Muscle of leg (tissue), 11 donors: ENCODE results near the gene ZNF608. TPM values are rescaled to one million over a fixed set of nuclear protein-coding genes. Genes with fewer than 3 reads are reported as not detected.

Experiments
- DNase-seq: peaks from one replicate; pipeline ENCODE4 v3.0.0; 2013
- H3K27ac ChIP-seq: one replicate; pipeline ENCODE4 v1.5.1; 2013; ENCODE audit warnings: mild to moderate bottlenecking, low read length, control low read depth
- H3K27me3 ChIP-seq: one replicate; pipeline ENCODE4 v1.6.1; 2013; ENCODE audit warnings: low read length; ENCODE audit not compliant: control insufficient read depth, insufficient read depth
- H3K36me3 ChIP-seq: one replicate; pipeline ENCODE4 v1.6.1; 2013; ENCODE audit warnings: low read length; ENCODE audit not compliant: control insufficient read depth, insufficient read depth
- H3K4me1 ChIP-seq: one replicate; pipeline ENCODE4 v1.6.1; 2013; ENCODE audit warnings: low read length; ENCODE audit not compliant: control insufficient read depth, insufficient read depth
- H3K4me3 ChIP-seq: one replicate; pipeline ENCODE4 v1.5.1; 2013; ENCODE audit warnings: low read length, control low read depth
- H3K9me3 ChIP-seq: replicated peaks from 2 replicates; pipeline ENCODE4 v1.6.1; 2013; ENCODE audit warnings: low read depth, low read length; ENCODE audit not compliant: control insufficient read depth
- WGBS: methylation state at CpG from one replicate; pipeline ENCODE4 v1.1.5; 2013; ENCODE audit warnings: missing lambda C conversion rate; ENCODE audit not compliant: insufficient coverage; 5-methylcytosine and 5-hydroxymethylcytosine counted together
- polyA plus RNA-seq, 8 donors: library from polyadenylated mRNA; unstranded; fragments of 120-200 nt; gene quantifications; one replicate each; pipeline versions ENCODE4 v1.2.1 to v1.2.3, GENCODE V29; 2013; ENCODE audit warnings: inconsistent platforms in 1 of 8, low replicate concordance in 1 of 8; ENCODE audit not compliant: insufficient read length in 8 of 8, insufficient read depth in 1 of 8
- total RNA-seq: library from RNA; stranded (reverse); fragments of 120-200 nt; gene quantifications from one replicate; pipeline ENCODE4 v1.2.4, GENCODE V29; 2013

The ZNF608 gene
- total and polyA plus RNA-seq, 9 donors, result 16.3 to 27.5 (median 20.5) TPM

GRCh38 chr5:124782262-124782661 lies 35.8 kb upstream of the ZNF608 start:
- no peak overlapping the region for H3K27ac ChIP-seq
- WGBS, result 100% methylated on average over 1 of the region's 1 CpG
- no peak overlapping the region for H3K4me3 ChIP-seq
- no peaks in the 10 kb centered on the region for H3K9me3 ChIP-seq
- H3K27me3 ChIP-seq, result no peaks in the 10 kb centered on the region
- H3K4me1 ChIP-seq, result no peaks in the 10 kb centered on the region
- no peak for DNase-seq
- H3K36me3 ChIP-seq, result no peaks in the 10 kb centered on the region

DNA sequence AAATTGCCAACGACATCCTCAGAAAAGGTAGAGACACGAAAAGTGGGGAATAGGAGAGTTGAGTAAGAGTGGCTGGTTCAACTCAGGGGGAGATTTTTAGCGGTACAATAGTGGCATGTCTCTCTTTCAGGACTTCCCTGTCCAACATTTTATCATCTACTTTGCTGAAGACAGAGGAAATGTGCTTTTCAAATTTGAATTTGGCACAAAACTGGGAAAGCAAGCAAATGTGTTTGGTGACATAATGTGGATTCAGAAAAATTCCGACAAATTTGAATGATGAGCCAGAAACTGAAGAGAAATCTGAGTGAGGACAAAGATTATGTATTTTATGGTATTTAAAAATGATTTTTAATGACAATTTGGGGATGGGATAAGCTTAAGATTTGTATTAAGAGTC lies 33.6 kb upstream of the ZNF608 start:
- Histone ChIP-seq H3K4me1 (no peaks in the 10 kb centered on the region), H3K27ac (no peak overlapping the region), H3K4me3 (no peak overlapping the region), H3K36me3 (no peaks in the 10 kb centered on the region), H3K27me3 (no peaks in the 10 kb centered on the region), H3K9me3 (no peaks in the 10 kb centered on the region)
- WGBS, result 63% methylated on average over 1 of the region's 4 CpGs
- no peak for DNase-seq

DNA sequence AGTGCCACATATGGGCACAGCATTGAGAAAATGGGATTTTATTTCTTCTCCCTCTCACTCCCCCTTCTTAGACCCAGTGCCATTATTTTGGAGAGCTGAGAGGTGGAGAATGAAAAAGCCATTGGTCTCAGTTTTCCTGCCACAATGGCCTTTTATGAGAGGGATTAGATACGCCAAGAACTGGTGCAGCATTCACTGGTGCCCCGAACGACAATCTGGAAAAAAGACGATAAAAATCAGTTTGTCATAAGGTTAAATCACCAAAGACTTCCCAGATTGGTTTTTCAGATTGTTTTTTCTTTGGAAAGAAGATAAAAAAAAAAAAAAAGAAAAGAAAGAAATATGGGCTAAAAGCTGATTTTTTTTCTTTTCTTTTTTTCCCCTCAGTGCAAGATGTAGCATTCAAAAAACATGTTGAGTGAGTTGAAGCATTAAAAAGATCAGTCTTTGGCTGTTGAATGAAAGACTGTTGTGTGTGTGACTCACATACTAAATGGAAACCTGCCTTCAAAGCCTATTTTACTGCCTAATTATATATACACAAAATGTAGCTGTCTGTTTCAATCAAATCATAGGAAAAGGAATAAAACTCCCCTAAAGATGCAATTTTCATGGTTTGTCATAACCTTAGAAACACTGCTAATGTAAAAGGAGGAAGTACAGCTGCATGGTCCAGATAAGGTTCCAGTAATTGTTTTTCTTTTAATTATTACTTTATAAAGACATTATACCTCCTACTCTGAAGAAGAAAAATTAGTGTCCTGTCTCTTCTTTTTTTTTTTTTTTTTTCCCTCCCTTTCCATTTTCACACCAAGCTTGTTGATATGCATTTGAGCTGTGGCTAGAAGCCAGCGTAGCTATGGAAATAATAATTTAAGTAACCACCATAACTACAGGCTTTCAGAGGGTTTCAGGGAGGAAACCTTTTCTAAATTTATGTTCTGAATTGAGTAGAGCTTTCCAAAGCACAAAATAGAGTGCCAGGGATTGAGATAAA lies 27.2 kb upstream of the ZNF608 start:
- peak; percentile 90 for DNase-seq
- no peaks in the 10 kb centered on the region for H3K4me1 ChIP-seq
- H3K27me3 ChIP-seq, result no peaks in the 10 kb centered on the region
- WGBS, result 57% methylated on average over 1 of the region's 5 CpGs
- H3K36me3 ChIP-seq, result no peaks in the 10 kb centered on the region
- peak overlapping the region; percentile 49 for H3K27ac ChIP-seq
- no peaks in the 10 kb centered on the region for H3K9me3 ChIP-seq
- H3K4me3 ChIP-seq, result no peak overlapping the region

- Histone ChIP-seq H3K4me1 (no peaks in the 10 kb centered on the region), H3K27me3 (no peaks in the 10 kb centered on the region), H3K36me3 (no peaks in the 10 kb centered on the region), H3K9me3 (no peaks in the 10 kb centered on the region), H3K27ac (no peak overlapping the region), H3K4me3 (no peak overlapping the region)
- no CpG with 5 or more reads among the region's 1 CpG for WGBS
- no peak for DNase-seq
Observed at GRCh38 chr5:124772457-124773200, 26.2 kb upstream of the ZNF608 start.

- DNase-seq, result no peak
- Histone ChIP-seq H3K27me3 (no peaks in the 10 kb centered on the region), H3K4me1 (no peaks in the 10 kb centered on the region), H3K9me3 (no peaks in the 10 kb centered on the region), H3K36me3 (no peaks in the 10 kb centered on the region), H3K4me3 (no peak overlapping the region), H3K27ac (no peak overlapping the region)
- WGBS, result 90% methylated on average over 1 of the region's 3 CpGs
Observed at GRCh38 chr5:124771761-124772160, 25.3 kb upstream of the ZNF608 start.

- Histone ChIP-seq H3K4me1 (no peaks in the 10 kb centered on the region), H3K4me3 (no peak overlapping the region), H3K27me3 (no peaks in the 10 kb centered on the region), H3K27ac (no peak overlapping the region), H3K36me3 (no peaks in the 10 kb centered on the region), H3K9me3 (no peaks in the 10 kb centered on the region)
- no peak for DNase-seq
- WGBS, result no CpG with 5 or more reads among the region's 3 CpGs
Observed at GRCh38 chr5:124764992-124765611, 18.7 kb upstream of the ZNF608 start.

DNA sequence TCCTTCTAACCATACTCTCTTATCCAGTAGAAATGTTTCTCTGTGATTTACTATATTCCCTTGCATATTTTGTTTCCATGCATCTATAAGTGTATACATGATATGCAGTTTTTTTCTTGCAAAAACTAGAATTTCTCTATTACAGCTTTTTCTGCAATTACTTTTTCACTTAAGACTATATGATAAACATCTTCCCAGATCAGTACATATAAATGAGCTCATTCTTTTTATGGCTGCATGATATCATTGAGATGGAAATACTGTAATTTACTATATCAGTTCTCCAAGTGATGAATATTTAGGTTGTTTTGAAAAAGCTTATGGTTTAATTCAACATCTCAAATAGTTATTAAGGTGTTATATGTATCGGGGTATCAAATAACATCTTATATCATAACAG lies 18.1 kb upstream of the ZNF608 start:
- Histone ChIP-seq H3K4me3 (no peak overlapping the region), H3K9me3 (no peaks in the 10 kb centered on the region), H3K36me3 (no peaks in the 10 kb centered on the region), H3K4me1 (no peaks in the 10 kb centered on the region), H3K27me3 (no peaks in the 10 kb centered on the region), H3K27ac (no peak overlapping the region)
- WGBS, result no CpG with 5 or more reads among the region's 1 CpG
- no peak for DNase-seq

DNA sequence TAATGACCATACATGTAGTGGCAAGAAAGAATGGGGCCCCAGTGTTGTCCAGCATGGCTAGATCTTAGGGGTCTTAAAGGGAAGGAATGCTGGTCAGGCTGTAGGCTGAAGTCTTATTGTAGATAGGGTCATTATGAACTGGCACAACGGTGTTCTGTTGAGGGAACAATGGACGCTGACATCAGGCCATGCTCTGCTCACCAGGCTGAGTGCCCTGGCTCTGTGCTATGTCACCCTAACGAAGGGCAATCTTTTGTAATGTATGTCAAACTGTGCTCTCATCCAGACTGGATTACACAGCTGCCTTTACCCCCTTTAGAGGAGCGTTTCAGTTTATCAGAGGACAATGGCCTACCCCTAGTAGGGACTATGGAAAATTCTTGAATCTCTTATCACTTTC lies 14.6 kb upstream of the ZNF608 start:
- H3K36me3 ChIP-seq, result no peaks in the 10 kb centered on the region
- H3K9me3 ChIP-seq, result no peaks in the 10 kb centered on the region
- no peak overlapping the region for H3K4me3 ChIP-seq
- WGBS, result 82% methylated on average over 2 of the region's 4 CpGs
- DNase-seq, result no peak
- H3K27ac ChIP-seq, result no peak overlapping the region
- H3K4me1 ChIP-seq, result no peaks in the 10 kb centered on the region
- H3K27me3 ChIP-seq, result no peaks in the 10 kb centered on the region

DNA sequence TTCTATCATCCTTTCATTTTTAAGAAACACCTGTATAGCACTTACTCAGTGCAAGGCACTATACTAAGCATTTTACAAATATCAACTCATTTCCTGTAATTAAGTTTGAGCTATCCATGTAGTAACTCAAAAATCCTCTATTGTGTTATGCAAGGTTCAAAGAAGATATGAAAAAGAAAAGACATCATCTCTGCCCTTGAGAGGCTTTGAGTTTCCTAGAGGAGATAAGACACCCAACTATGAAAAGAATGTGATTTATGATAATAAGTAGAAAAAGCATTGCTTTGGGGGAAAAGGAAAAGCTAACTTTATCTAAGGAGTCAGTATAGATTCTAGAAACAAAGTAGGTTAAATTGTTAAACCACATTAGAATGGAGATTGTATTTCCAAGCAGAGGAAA lies 14.2 kb upstream of the ZNF608 start:
- no peak for DNase-seq
- no peaks in the 10 kb centered on the region for H3K36me3 ChIP-seq

GRCh38 chr5:124755565-124755964 lies 9.1 kb upstream of the ZNF608 start:
- Histone ChIP-seq H3K4me3 (no peak overlapping the region), H3K36me3 (no peaks in the 10 kb centered on the region), H3K4me1 (no peaks in the 10 kb centered on the region), H3K27ac (no peak overlapping the region), H3K27me3 (no peaks in the 10 kb centered on the region), H3K9me3 (no peaks in the 10 kb centered on the region)
- DNase-seq, result peak; percentile 86
- 50% methylated on average over 1 of the region's 3 CpGs for WGBS

More for the DNA sequence above, 14.2 kb upstream of the ZNF608 start:
- Histone ChIP-seq H3K4me3 (no peak overlapping the region), H3K4me1 (no peaks in the 10 kb centered on the region), H3K27ac (no peak overlapping the region), H3K9me3 (no peaks in the 10 kb centered on the region), H3K27me3 (no peaks in the 10 kb centered on the region)
